LoVo (cell line): ENCODE results near the gene TSC22D4.
"Not testable (repeated sequence)": the region's sequence is repeated elsewhere in the genome, so short reads cannot be mapped to it uniquely, and the experiment has no call there.

Experiments
- DNase-seq: peaks from one replicate; pipeline ENCODE4 v3.0.0-alpha.2; 2016; ENCODE audit warnings: low spot score

TSC22D4 gene

DNA sequence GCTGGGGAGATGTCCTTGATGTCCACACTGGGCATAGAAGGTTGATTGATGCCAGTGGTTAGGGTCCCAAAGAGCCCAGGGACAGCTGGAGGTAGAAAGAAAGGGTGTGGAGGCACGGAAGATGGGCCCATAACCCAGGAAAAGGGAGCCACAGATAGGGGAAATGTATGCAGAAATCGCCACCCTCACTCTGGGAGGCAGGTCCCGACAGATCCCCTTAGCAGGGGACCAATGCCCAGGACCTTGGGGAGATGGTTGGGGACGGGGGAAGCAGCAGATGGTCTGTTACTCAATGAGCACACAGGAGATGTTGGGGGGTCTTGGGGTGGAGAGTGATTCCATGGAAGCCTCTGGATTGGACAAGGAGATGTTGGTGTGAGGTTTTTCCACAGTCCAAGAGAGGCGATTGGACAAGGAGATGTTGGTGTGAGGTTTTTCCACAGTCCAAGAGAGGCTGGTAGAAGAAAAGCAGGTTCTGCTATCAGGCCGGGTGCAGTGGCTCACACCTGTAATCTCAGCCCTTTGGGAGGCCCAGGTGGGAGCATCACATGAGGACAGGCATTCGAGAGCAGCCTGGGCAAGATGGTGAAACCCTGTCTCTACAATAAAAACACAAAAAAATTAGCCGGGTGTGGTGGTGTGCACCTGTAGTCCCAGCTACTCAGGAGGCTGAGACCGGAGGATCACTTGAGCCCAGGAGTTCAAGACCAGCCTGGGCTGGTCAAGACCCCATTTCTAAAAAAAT is 35.7 kb downstream of the TSC22D4 start:
- no peak for DNase-seq

DNA sequence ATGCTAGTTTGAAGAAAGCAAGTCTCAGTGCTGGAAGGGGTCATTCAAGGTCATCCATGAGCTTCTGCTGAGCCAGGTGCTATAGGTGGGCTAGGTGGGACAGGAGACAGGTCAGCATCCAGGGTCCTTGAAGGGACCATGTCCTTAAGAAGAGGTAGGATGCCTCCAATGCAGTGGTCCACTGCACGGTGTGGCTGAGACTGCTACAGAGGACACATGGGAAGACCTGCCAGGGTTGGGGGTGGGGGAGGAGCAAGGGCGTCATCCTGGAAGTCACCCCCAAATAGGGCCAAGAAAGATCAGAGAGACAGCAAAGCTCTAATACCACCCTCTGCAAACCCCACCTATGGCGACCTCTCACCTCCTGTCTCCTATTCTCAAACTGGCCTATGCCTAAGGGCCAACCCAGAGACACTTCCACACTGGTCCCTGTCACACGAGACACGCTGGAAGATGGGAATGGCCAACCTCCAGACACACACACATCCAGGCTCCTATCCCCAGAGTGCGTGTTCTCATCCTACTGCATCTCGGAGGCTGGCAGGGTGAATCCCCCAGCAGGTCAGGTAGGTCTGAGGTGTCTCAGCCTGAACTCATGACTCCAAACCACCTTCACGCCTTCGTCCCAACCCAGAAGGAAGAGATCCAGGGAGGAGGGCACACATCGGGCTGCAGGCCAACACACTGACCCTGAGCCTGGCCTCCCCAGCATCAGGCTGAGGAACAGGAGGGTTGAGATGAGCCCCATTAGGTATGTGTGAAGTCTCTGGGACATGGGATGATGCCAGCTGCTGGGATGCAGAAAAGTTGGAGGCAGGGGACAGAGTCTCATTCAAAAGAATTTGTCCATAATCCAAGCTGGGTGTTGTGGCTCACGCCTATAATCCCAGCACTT is 37.1 kb downstream of the TSC22D4 start:
- DNase-seq = no peak

DNA sequence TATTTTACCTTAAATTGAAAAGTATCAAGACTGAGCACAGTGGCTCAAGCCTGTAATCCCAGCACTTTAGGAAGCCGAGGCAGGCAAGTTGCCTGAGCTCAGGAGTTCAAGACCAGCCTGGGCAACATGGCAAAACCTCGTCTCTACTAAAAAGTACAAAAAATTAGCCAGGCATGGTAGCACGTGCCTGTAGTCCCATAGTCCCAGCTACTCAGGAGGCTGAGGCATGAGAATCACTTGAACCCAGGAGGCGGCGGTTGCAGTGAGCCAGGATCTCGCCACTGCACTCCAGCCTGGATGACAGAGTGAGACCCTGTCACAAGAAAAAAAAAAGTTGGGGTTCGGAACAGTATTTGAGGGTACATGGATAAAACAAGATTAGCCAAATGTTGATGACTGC is 39.8 kb downstream of the TSC22D4 start:
- not testable (repeated sequence) for DNase-seq

DNA sequence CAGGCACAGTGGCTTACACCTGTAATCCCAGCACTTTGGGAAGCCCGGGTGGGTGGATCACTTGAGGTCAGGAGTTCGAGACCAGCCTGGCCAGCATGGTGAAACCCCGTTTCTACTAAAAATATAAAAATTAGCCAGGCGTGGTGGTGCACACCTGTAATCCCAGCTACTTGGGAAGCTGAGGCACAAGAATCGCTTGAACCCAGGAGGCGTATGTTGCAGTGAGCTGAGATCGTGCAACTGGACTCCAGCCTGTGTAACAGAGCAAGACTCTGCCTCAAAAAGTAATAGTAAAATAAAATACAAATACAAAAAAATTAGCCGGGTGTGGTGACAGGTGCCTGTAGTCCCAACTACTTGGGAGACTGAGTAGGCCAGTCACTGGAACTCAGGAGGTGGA is 40.3 kb downstream of the TSC22D4 start:
- DNase-seq = not testable (repeated sequence)

DNA sequence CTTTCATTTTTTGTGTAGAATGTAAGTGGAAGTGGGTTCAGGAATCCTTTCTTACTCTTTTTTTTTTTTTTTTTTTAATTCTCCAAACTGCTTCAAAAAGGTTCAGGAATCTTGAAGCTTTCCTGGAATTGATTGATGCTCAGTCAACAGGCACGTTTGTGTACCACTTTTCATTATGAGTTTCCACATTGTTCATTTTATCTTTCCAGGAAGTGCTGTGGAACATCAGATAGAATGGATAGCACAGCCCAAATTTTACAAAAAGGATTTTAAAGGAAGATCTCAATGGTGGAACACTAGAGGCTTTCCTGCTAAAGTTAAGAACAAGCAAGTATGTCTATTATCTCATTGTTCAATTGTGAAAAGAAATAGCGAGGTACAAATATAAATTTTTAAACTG is 40.8 kb downstream of the TSC22D4 start:
- DNase-seq = no peak

DNA sequence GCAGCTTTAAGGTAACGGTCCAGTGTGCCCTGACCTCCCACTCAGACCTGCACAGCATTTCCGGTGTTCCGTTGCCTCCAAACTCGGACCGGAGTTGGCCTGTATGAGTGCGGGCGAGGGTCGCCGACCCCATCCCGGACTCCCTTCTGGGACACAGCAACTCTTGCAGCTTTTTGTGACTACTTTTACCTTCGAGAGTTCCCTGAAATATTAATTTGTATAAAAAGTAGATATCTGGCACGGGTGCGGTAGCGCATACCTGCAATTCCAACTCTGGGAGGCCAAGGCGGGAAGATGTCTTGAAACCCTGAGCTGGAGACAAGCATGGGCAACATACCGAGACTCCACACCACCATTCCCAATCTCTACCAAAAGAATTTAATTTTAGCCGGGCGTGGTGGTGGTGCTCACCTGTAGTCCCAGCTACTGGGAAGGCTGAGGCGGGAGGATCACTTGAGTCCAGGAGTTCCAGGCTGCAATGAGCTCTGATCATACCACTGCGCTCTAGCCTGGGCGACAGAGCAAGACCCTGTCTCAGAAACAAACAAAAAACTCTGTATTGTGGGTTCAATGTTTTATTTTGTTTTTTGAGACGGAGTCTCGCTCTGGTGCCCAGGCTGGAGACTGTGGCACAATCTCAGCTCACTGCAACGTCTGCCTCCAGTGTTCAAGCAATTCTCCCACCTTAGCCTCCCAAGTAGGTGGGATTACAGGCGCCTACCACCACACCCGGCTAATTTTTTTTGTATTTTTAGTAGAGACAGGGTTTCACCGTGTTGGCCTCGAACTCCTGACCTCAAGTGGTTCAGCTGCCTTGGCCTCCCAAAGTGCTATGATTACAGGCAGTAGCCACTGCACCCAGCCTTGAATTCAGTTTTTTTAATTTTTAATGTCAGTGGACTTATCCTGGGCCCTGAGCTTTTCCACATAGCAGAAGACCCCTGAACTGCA is 41.6 kb downstream of the TSC22D4 start:
- DNase-seq = no peak

DNA sequence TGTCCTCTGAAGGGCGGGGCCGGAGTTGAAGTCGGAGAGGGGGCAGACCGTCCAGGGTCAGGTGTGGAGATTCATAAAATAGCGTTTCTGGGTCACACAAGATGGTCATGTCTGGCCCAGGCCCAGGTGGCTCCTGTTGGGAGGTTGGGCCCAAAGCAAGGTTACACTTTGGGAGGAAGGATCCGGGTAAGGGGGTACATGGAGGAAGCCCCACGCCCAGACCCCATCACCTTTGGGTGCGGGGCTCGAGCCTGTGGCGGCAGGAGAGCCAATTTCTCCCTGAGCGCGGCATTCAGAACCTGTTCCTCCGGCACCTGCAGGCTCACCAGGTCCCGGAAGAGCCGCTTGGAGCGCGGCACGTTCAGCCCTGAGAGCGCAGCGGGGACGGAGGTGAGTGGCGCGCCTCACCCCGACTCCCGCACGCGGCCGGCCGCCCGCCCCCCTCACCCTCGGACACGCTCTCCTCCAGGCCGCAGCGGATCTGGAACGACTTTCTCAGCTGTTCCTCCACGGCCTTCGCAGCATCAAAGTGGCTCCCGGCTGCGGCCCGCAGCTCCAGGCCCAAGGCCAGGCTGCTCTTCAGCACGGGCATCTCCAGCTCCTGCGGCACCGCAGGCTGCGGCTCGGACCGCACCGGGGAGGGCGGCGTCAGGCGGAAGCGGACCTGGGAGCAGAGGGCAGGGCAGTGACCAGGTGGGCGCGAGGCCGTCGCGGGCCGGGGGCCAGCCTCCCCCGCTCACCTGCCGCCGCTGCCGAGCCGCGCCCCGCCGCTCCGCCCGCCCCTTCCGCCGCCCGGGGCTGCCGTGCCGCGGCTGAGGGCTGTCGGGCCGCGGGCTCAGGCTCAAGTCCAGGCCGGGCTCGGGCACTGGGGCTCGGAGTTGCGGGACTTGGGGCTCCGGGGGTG is 43.4 kb downstream of the TSC22D4 start:
- peak; percentile 37 for DNase-seq

DNA sequence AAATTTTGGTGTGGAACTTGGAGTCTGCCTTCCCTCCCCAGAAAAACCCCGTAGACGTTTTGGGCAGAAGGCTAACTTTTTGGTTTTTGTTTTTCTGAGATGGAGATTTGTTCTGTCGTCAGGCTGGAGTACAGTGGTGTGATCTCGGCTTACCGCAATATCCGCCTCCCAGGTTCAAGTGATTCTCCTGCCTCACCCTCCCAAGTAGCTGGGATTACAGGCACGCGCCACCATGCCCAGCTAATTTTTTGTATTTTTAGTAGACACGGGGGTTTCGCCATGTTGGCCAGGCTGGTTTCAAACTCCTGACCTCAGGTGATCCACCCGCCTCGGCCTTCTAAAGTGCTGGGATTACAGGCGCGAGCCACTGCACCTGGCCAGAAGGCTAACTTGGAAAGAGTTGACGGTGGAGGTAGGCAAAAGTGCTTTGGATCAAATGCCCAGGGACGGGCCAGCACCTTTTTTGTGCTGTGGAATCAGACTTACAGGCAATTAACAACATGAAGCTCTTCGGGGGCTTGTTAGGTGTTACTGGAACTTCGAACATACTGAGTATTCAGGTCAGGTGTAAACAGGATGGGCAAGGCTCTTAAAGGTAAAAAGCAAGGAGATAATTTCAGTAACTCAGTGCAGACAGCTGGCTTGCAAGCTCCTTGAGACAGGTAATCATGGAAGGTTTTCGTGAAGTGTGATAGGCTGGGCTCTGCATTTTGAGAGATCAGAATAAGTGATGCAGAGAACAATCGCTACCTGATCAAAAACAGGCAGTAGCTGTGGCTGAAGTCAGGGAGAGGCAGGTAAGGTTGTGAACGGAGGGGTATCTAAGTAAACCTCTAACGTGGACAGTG is 44.5 kb downstream of the TSC22D4 start:
- no peak for DNase-seq

DNA sequence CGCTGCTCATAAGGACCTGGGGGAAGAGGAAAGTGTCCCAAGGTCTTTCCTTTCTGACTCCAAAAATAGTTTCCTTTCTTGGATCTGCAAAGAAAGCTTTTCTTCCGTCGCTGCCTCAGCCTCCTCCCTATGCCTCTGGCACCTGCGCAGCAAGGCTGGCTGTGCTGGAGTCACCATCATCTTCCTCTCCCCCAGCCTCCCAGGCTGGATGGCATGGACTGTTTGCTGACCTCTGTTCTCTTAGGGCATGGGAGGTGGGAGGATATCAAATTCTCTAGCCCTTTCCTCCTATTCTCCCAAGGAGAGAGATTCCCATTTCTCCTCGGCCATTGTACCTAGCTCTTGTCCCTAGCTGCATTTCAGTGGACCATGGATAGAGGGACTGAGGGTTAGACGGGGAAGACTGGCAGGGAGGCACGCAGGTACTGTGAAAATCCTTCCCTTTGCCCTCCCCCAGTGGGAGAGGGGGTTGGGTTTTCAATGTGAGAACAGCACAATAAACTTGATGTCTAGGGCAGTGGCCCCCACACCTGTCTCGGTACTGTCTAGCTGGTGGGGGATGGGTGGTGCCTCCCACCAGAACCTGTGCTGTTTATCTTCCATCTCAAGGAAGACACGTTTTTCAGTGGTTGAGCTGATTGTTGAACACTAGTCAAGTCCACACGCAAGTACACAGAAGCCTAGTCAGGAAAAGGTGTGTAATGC is 45.3 kb downstream of the TSC22D4 start:
- DNase-seq = no peak

DNA sequence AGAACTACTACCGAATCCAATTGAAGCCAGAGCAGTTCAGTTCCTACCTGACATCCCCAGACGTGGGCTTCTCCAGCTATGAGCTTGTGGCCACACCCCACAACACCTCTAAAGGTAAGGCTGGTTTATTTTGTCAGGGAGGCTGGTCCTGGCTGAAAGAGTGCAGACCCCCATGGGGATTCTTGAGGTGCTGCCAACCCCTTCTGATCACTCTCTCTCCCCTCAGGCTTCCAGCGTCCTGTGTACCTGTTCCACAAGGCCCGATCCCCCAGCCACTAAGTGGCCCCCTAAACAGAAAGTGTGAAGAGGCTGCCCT is 45.8 kb downstream of the TSC22D4 start:
- no peak for DNase-seq

DNA sequence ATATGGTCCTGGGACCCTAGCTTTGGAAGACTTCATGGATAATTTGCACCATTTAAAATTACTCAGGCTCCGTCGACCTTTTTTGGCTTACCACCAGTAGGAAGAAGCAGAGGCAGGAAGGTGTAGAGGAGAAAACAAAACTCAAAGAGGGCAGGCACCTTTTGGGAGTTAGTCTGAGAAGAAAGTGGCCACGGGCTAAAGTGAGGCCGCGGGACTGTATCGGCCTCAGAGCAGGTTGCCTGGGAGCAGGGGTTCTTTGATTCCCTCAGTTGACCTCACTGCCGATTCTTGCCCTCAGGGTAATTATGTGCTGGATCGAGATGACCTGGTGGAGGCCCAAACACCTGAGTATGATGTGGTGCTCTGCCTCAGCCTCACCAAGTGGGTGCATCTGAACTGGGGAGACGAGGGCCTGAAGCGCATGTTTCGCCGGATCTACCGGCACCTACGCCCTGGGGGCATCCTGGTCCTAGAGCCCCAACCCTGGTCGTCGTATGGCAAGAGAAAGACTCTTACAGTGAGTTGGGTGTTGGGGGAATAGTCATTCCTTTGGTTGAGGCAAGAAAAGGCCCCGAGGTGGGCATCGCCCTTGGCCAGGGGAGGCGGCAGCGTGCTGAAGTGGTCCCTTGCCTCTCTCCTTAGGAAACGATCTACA is 46.3 kb downstream of the TSC22D4 start:
- DNase-seq = no peak

DNA sequence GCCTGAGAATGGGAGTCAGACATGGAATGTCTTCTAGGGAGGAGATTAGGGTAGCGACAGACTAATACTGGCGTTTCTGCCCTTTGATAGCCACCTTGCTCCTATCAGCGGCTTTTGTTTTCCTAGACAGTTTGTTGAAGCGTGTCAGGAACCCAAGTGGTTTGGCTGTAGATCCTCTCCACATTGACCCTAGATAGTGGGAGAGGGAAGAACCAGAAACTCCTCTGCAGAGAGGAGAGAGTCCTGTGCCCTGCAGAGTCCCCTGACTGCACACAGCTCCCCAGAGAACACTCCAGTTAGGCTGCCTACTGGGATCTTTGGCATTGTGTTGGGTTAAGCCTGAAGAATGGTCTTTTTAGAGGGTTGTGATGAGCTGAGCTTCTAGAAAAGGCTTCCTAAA is 47.0 kb downstream of the TSC22D4 start:
- no peak for DNase-seq

DNA sequence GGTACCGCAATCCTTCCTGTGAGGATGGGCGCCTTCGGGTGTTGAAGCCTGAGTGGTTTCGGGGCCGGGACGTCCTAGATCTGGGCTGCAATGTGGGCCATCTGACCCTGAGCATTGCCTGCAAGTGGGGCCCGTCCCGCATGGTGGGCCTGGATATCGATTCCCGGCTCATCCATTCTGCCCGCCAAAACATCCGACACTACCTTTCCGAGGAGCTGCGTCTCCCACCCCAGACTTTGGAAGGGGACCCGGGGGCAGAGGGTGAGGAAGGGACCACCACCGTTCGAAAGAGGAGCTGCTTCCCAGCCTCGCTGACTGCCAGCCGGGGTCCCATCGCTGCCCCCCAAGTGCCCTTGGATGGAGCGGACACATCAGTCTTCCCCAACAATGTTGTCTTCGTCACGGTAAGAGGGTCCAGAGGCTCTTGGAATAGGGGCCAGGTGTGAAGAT is 47.7 kb downstream of the TSC22D4 start:
- DNase-seq = no peak

DNA sequence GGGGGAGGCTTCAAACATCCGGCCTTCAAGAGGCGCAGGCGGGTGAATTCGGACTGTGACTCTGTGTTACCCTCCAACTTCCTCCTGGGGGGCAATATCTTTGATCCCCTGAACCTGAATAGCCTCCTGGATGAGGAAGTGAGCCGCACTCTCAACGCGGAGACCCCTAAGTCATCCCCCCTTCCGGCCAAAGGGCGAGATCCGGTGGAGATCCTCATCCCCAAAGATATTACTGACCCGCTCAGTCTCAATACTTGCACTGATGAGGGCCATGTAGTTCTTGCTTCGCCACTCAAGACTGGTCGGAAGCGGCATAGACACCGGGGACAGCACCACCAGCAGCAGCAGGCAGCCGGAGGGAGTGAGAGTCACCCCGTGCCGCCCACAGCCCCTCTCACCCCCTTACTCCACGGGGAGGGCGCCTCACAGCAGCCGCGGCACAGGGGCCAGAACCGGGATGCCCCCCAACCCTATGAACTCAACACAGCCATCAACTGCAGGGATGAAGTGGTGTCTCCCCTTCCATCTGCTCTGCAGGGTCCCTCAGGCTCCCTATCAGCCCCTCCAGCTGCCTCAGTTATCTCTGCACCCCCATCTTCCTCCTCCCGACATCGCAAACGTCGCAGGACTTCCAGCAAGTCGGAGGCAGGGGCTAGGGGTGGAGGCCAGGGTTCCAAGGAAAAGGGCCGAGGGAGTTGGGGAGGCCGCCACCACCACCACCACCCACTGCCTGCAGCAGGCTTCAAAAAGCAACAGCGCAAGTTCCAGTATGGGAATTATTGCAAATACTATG is 48.3 kb downstream of the TSC22D4 start:
- DNase-seq = no peak

DNA sequence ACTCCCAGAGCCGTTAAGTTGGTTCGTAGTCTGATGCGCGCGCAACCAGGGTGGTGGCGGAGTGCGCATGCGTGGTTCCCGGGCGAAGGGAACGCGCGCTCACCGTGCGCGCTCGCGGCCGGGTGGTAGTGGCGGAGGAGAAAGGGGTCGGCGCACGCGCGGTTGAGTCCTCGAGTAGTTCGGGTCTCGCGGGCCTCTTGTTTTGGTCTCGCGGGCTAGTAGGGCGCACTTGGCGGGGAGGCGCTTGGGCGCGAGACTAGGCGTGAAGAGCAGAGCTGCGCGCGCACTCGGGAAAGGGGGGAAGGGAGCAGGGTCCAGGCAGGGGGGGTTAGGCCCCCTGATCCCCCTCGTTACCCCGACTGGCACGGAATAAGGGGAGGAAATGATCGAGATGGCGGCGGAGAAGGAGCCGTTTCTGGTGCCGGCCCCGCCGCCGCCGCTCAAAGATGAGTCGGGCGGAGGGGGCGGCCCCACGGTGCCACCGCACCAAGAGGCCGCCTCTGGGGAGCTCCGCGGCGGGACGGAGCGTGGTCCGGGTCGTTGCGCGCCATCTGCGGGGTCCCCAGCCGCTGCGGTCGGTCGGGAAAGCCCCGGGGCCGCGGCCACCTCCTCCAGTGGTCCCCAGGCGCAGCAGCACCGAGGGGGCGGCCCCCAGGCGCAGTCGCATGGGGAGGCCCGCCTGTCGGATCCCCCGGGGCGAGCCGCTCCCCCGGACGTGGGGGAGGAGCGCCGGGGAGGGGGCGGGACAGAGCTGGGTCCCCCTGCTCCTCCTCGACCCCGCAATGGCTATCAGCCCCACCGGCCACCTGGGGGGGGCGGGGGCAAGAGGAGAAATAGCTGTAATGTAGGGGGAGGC is 49.1 kb downstream of the TSC22D4 start, which contains the start of gene MEPCE:
MEPCE (plus strand) TSS at position 195 of the 856 bp plus-strand sequence; CDS start at position 383, 188 bp downstream.
- peak; percentile 100 for DNase-seq

DNA sequence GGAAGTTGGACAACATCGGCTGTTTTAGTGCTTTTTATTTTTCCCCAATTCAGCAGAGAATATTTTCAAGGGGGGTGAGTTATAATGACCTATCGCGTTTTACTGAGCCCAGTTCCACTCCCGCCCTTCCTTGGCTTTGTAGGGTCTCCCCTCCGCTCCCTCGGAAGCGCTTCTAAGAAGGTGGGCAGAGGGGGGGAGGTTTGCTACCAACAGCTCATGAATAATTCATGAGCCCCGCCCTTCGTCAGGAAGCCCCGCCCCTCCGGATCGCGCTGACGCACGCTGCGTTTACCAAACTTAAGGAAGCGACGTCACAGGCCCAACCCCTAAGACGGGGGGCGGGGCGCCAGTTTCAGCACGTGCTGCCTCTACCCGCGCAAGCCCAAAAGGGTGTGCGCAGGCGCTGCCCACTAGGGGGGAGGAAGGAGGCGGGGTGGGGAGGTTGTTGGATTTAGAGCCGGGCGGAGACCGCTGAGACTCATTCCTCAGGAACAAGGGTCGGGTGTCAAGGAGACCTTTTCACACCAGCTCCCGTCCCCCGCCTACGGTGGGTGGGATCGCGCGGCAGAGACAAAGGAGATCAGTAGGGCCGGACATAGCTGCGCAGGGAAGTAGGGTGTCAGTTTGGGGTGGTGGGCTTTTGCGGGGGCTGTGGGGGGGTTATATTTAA is 49.9 kb downstream of the TSC22D4 start:
- peak; percentile 100 for DNase-seq
